Calu3 (cell line): Measurements from ENCODE around the gene RIN1. TPM values are rescaled to one million over a fixed set of nuclear protein-coding genes. Genes with fewer than 3 reads are reported as not detected.

ENCODE experiments used
- BruUV-seq: library from RNA; stranded (reverse); fragments of 400-500 nt; replicated peaks from 2 replicates; lab custom pipeline; 2021; lab: Mats Ljungman, UMichigan
- CTCF ChIA-PET: fragments of 300-600 bp; sonication (Branson Sonifier 250); formaldehyde crosslinking; loops from one replicate; lab custom pipeline; 2022; ENCODE audit warnings: antibody characterized with exemption; lab: Charles Lee
- DNase-seq: peaks from one replicate; pipeline ENCODE4 v3.0.0; 2022
- H3K27ac Mint-ChIP-seq: one replicate; pipeline ENCODE4 v1.8.0; 2022; ENCODE audit warnings: mixed read lengths; ENCODE audit not compliant: unreplicated experiment
- H3K27me3 Mint-ChIP-seq: one replicate; pipeline ENCODE4 v1.8.0; 2022; ENCODE audit warnings: mixed read lengths; ENCODE audit not compliant: unreplicated experiment
- H3K36me3 Mint-ChIP-seq: one replicate; pipeline ENCODE4 v1.8.0; 2022; ENCODE audit warnings: mild to moderate bottlenecking, moderate library complexity, mixed read lengths; ENCODE audit not compliant: insufficient read depth, unreplicated experiment
- H3K4me1 Mint-ChIP-seq: one replicate; pipeline ENCODE4 v1.8.0; 2022; ENCODE audit warnings: mild to moderate bottlenecking, low read depth, mixed read lengths; ENCODE audit not compliant: unreplicated experiment
- H3K4me3 Mint-ChIP-seq: one replicate; pipeline ENCODE4 v1.8.0; 2022; ENCODE audit warnings: mild to moderate bottlenecking, low read depth, moderate library complexity, mixed read lengths; ENCODE audit not compliant: unreplicated experiment
- H3K9me3 Mint-ChIP-seq: one replicate; pipeline ENCODE4 v1.8.0; 2022; ENCODE audit warnings: low read depth, mixed read lengths; ENCODE audit not compliant: unreplicated experiment
- CTCF ChIP-seq: fragments of 200-600 bp; IDR thresholded peaks from one replicate; pipeline ENCODE4 v1.8.0; 2022; ENCODE audit warnings: antibody characterized with exemption; ENCODE audit not compliant: unreplicated experiment
- intact Hi-C: fragments of 100-400 bp; cut with micrococcal nuclease; formaldehyde crosslinking; loops from one replicate; pipeline ENCODE4 v1.10.0; 2022; ENCODE audit not compliant: unreplicated experiment
- total RNA-seq: library from RNA; stranded (reverse); gene quantifications from 2 replicates; pipeline ENCODE4 v1.2.3, GENCODE V29; 2022

RIN1 gene
- total RNA-seq, 1 experiment from 2014 or later: 17.6 TPM

- Mint-ChIP-seq H3K9me3 (no peaks in the 10 kb centered on the region), H3K36me3 (peaks cover 3% of the 10 kb centered on the region), H3K27ac (no peak overlapping the region), H3K4me1 (peaks cover 11% of the 10 kb centered on the region), H3K27me3 (peaks cover 38% of the 10 kb centered on the region), H3K4me3 (no peak overlapping the region)
- intact Hi-C loops: no loop called here
- CTCF ChIA-PET: interaction anchor here (0.6 to 1.5 kb wide), 3 partner anchors 9 to 131 kb away, joined by 3 to 6 read pairs (median 5); partner anchors contain the start of gene YIF1A
- no TSS peak for BruUV-seq
- no peak for TF ChIP-seq CTCF
- DNase-seq: no peak
Observed at GRCh38 chr11:66297610-66298009, 38.6 kb downstream of the RIN1 start.

GRCh38 chr11:66294626-66295620, 41.3 kb downstream of the RIN1 start:
- no peak overlapping the region for H3K27ac Mint-ChIP-seq
- H3K9me3 Mint-ChIP-seq: no peaks in the 10 kb centered on the region
- CTCF ChIA-PET: interaction anchor here (0.8 kb wide), 1 partner anchor 18 kb away, joined by 3 read pairs; no protein-coding TSS in a partner anchor
- no peak for DNase-seq
- peaks cover 56% of the 10 kb centered on the region for H3K27me3 Mint-ChIP-seq
- peaks cover 12% of the 10 kb centered on the region for H3K36me3 Mint-ChIP-seq
- intact Hi-C loops: no loop called here
- no TSS peak for BruUV-seq
- no peak overlapping the region for H3K4me3 Mint-ChIP-seq
- no peak for TF ChIP-seq CTCF
- peaks cover 27% of the 10 kb centered on the region for H3K4me1 Mint-ChIP-seq

GRCh38 chr11:66293777-66294625, 42.2 kb downstream of the RIN1 start:
- intact Hi-C loops: no loop called here
- CTCF ChIA-PET: interaction anchor here (1.3 kb wide), 1 partner anchor 19 kb away, joined by 3 read pairs; no protein-coding TSS in a partner anchor
- no peak overlapping the region for H3K4me3 Mint-ChIP-seq
- H3K9me3 Mint-ChIP-seq: no peaks in the 10 kb centered on the region
- no peak overlapping the region for H3K27ac Mint-ChIP-seq
- BruUV-seq: no TSS peak
- no peak for TF ChIP-seq CTCF
- DNase-seq: no peak
- peaks cover 56% of the 10 kb centered on the region for H3K27me3 Mint-ChIP-seq
- H3K36me3 Mint-ChIP-seq: peaks cover 21% of the 10 kb centered on the region
- peaks cover 31% of the 10 kb centered on the region for H3K4me1 Mint-ChIP-seq

GRCh38 chr11:66293352-66293751, 42.9 kb downstream of the RIN1 start:
- H3K4me3 Mint-ChIP-seq: no peak overlapping the region
- H3K27ac Mint-ChIP-seq: no peak overlapping the region
- no TSS peak for BruUV-seq
- H3K4me1 Mint-ChIP-seq: peaks cover 31% of the 10 kb centered on the region
- intact Hi-C loops: no loop called here
- CTCF ChIA-PET: interaction anchor here (1.3 kb wide), 1 partner anchor 19 kb away, joined by 3 read pairs; no protein-coding TSS in a partner anchor
- H3K9me3 Mint-ChIP-seq: no peaks in the 10 kb centered on the region
- peaks cover 56% of the 10 kb centered on the region for H3K27me3 Mint-ChIP-seq
- no peak for TF ChIP-seq CTCF
- peaks cover 27% of the 10 kb centered on the region for H3K36me3 Mint-ChIP-seq
- no peak for DNase-seq
